Esophagus (tissue), 2 donors: ENCODE measurements around the gene AMBRA1. TPM values are rescaled to one million over a fixed set of nuclear protein-coding genes. Genes with fewer than 3 reads are reported as not detected.

Experiments
- H3K27ac ChIP-seq, 2 donors: one replicate each; pipeline ENCODE4 v1.5.1; 2013; ENCODE audit warnings: low read depth in 2 of 2, mild to moderate bottlenecking in 2 of 2, inconsistent platforms in 1 of 2, low read length in 1 of 2, moderate library complexity in 1 of 2
- H3K27me3 ChIP-seq, 2 donors: one replicate each; pipeline ENCODE4 v1.6.1; 2013; ENCODE audit warnings: low read length in 2 of 2, control low read depth in 1 of 2, mild to moderate bottlenecking in 1 of 2; ENCODE audit not compliant: insufficient read depth in 2 of 2, control insufficient read depth in 1 of 2
- H3K36me3 ChIP-seq, 2 donors: one replicate each; pipeline ENCODE4 v1.6.1; 2013; ENCODE audit warnings: low read length in 1 of 2; ENCODE audit not compliant: control insufficient read depth in 2 of 2, insufficient read depth in 2 of 2
- H3K4me1 ChIP-seq, 2 donors: one replicate each; pipeline ENCODE4 v1.6.1; 2013; ENCODE audit warnings: low read length in 1 of 2; ENCODE audit not compliant: control insufficient read depth in 2 of 2, insufficient read depth in 2 of 2
- H3K4me3 ChIP-seq, 2 donors: one replicate each; pipeline ENCODE4 v1.5.1; 2013; ENCODE audit warnings: low read length in 2 of 2, mild to moderate bottlenecking in 2 of 2, low read depth in 1 of 2, moderate library complexity in 1 of 2
- H3K9me3 ChIP-seq, 2 donors: one replicate each; pipeline ENCODE4 v1.6.1; 2013; ENCODE audit warnings: mild to moderate bottlenecking in 2 of 2, low read depth in 1 of 2, low read length in 1 of 2, moderate library complexity in 1 of 2; ENCODE audit not compliant: control insufficient read depth in 2 of 2, insufficient read depth in 1 of 2
- WGBS, 2 donors: extraction: QIAGEN DNeasy Blood & Tissue Kit; methylation state at CpG; one replicate each; pipeline ENCODE4 v1.1.7; 2013; 5-methylcytosine and 5-hydroxymethylcytosine counted together
- polyA plus RNA-seq, 2 donors: library from polyadenylated mRNA; stranded (reverse); fragments of 200-250 nt; gene quantifications; one replicate each; pipeline ENCODE4 v1.2.3, GENCODE V29; 2013
- donor health status: healthy with polysubstance abuse.
- donor health status: Bipolar disorder and iron deficiency.

AMBRA1 gene
- polyA plus RNA-seq, 2 donors = 9.0 to 11.2 TPM

DNA sequence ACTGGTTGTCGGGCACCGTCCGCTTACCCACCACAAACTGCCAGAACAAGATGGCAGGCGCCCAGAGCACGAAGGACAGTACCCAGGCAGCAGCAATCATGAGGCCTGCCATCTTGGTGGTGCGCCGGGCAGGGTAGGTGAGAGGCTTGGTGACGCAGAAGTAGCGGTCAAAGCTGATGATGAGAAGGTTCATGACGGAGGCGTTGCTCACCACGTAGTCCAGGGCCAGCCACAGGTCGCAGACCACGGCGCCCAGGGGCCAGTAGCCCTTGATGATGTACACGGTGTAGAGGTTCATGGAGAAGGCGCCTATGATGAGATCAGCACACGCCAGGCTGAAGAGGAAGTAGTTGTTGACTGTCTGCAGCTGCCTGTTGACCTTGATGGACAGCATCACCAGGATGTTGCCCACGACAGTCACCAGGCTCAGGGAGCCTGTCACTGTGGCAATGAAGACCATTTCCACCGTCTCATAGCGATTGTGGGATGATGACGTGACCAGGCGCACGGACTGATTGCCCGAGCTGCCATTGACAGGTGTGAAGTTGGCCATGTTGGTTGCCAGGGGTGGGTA, 207.7 kb downstream of the AMBRA1 start:
- peaks cover 4 to 5% of the 10 kb centered on the region in 2 donors for H3K27me3 ChIP-seq
- 95 to 96% methylated on average over 25 of the region's 25 CpGs for WGBS, 2 donors
- H3K36me3 ChIP-seq = no peaks in the 10 kb centered on the region
- H3K27ac ChIP-seq = no peak overlapping the region
- no peaks in the 10 kb centered on the region for H3K9me3 ChIP-seq
- H3K4me3 ChIP-seq = no peak overlapping the region
- peaks cover 7 to 22% of the 10 kb centered on the region in 2 donors for H3K4me1 ChIP-seq

DNA sequence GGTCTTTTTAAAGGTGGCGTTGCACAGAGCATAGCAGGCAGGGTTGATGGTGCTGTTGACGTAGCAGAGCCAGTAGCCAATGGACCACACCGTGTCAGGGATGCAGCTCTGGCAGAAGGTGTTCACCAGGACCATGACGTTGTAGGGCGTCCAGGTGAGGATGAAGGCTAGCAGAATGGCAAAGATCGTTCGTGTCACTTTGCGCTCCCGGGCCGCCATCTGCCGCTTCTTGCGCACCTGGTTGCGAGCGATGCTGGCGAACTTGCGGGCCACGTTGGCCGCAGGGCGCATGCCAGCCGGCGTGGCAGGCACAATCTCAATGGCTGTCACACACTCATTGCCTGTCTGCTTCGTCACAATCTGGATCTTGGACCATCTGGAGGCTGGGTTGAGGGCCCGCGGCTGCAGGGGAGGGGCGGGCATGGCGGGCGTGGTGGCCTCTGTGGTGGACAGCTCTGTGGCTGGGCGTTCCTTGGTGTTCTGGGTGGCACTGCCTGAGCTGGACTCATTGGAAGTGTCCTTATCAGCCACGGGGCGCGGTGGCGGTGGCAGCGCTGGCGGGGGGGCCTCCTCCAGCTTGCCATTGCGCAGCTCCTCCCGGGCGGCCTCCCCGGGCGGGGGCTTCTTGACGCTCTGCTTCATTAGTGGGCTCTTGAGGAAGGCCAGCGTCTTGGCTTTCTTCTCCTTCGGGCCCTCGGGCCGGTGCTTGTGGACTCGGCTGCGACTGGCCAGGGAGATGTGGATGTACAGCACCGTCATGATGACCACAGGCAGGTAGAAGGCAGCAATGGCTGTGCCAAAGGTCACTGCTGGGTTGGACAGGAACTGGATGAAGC, 208.4 kb downstream of the AMBRA1 start:
- Histone ChIP-seq H3K4me1 (peaks cover 7 to 18% of the 10 kb centered on the region in 2 donors), H3K36me3 (no peaks in the 10 kb centered on the region), H3K9me3 (no peaks in the 10 kb centered on the region), H3K4me3 (no peak overlapping the region), H3K27me3 (peaks cover 1 to 3% of the 10 kb centered on the region in 2 donors), H3K27ac (no peak overlapping the region)
- 96% methylated on average over 46 to 47 of the region's 47 CpGs for WGBS, 2 donors

- Histone ChIP-seq H3K4me3 (no peak overlapping the region), H3K4me1 (peaks cover 5 to 10% of the 10 kb centered on the region in 2 donors), H3K9me3 (no peaks in the 10 kb centered on the region), H3K36me3 (no peaks in the 10 kb centered on the region), H3K27me3 (no peaks in the 10 kb centered on the region), H3K27ac (no peak overlapping the region)
- 76 to 89% methylated on average over 12 of the region's 12 CpGs for WGBS, 2 donors
Observed at GRCh38 chr11:46383974-46384701, 209.7 kb downstream of the AMBRA1 start.

DNA sequence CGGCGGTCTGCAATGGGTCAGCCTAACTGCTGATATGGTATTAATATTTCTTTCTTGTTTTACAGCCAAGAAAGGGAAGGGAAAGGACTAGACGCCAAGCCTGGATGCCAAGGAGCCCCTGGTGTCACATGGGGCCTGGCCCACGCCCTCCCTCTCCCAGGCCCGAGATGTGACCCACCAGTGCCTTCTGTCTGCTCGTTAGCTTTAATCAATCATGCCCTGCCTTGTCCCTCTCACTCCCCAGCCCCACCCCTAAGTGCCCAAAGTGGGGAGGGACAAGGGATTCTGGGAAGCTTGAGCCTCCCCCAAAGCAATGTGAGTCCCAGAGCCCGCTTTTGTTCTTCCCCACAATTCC, 210.4 kb downstream of the AMBRA1 start:
- no peaks in the 10 kb centered on the region for H3K9me3 ChIP-seq
- WGBS, 2 donors = 82 to 84% methylated on average over 7 of the region's 7 CpGs
- H3K4me1 ChIP-seq = peaks cover 5 to 10% of the 10 kb centered on the region in 2 donors
- no peak overlapping the region for H3K4me3 ChIP-seq
- H3K27me3 ChIP-seq = no peaks in the 10 kb centered on the region
- no peak overlapping the region for H3K27ac ChIP-seq
- H3K36me3 ChIP-seq = no peaks in the 10 kb centered on the region

GRCh38 chr11:46382646-46383403, 211.0 kb downstream of the AMBRA1 start:
- H3K27ac ChIP-seq = no peak overlapping the region
- no peaks in the 10 kb centered on the region for H3K27me3 ChIP-seq
- WGBS, 2 donors = 47 to 50% methylated on average over 17 to 18 of the region's 18 CpGs
- no peaks in the 10 kb centered on the region for H3K9me3 ChIP-seq
- H3K4me1 ChIP-seq = peaks cover 5 to 10% of the 10 kb centered on the region in 2 donors
- H3K4me3 ChIP-seq = peak overlapping the region; percentile 52 to 53
- H3K36me3 ChIP-seq = peaks cover 0 to 3% of the 10 kb centered on the region in 2 donors

DNA sequence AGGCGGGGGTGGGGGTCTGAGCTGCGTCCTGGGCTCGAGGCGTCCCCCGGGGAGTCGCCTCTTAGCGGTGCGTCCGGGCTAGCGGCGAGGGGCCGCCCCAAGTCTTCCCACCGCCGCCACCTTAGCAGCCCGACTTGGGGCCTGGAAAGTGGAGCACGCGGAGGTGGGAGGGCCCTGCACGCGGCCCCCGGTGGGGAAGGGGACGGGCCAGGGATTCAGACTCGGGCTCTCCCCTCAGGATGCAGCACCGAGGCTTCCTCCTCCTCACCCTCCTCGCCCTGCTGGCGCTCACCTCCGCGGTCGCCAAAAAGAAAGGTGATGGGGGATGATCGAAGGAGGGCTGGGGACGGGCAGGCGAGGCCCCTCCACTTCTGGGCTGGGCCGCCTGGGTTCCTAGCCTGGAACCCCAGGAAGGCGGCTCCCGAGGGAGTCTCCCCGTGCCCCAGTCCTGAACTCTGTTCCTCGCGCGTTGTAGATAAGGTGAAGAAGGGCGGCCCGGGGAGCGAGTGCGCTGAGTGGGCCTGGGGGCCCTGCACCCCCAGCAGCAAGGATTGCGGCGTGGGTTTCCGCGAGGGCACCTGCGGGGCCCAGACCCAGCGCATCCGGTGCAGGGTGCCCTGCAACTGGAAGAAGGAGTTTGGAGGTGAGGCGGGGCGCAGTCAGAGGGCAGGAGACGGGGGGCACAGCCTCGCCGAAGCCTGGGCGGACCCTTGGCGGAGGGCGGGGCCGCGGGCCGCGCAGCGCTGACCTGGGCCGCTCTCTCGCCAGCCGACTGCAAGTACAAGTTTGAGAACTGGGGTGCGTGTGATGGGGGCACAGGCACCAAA, 211.8 kb downstream of the AMBRA1 start:
- no peaks in the 10 kb centered on the region for H3K27me3 ChIP-seq
- H3K27ac ChIP-seq = peak overlapping the region in 1 of 2 donors; percentile 38
- peak overlapping the region; percentile 52 to 53 for H3K4me3 ChIP-seq
- H3K9me3 ChIP-seq = no peaks in the 10 kb centered on the region
- peaks cover 5 to 10% of the 10 kb centered on the region in 2 donors for H3K4me1 ChIP-seq
- H3K36me3 ChIP-seq = peaks cover 0 to 9% of the 10 kb centered on the region in 2 donors
- WGBS, 2 donors = 1 to 2% methylated on average over 48 to 66 of the region's 66 CpGs

GRCh38 chr11:46381048-46381818, 212.6 kb downstream of the AMBRA1 start, which contains the start of gene MDK:
Gene MDK, plus strand, starts transcription at chr11:46381669. Its CDS starts 389 bp downstream, at chr11:46382058.
- H3K27ac ChIP-seq = peak within 1 kb of the TSS; percentile 47 to 65
- peak within 1 kb of the TSS; percentile 53 to 64 for H3K4me3 ChIP-seq
- 1 to 2% methylated on average over 67 to 94 of the region's 96 CpGs for WGBS, 2 donors
- H3K9me3 ChIP-seq = no peaks in the 10 kb centered on the region
- H3K36me3 ChIP-seq = peaks cover 0 to 16% of the 10 kb centered on the region in 2 donors
- no peaks in the 10 kb centered on the region for H3K27me3 ChIP-seq
- peaks cover 5 to 10% of the 10 kb centered on the region in 2 donors for H3K4me1 ChIP-seq

- Histone ChIP-seq H3K36me3 (peaks cover 0 to 23% of the 10 kb centered on the region in 2 donors), H3K4me1 (peaks cover 5 to 10% of the 10 kb centered on the region in 2 donors), H3K27me3 (no peaks in the 10 kb centered on the region), H3K4me3 (peak overlapping the region; percentile 53 to 64), H3K9me3 (no peaks in the 10 kb centered on the region), H3K27ac (peak overlapping the region; percentile 47 to 65)
- 1% methylated on average over 45 of the region's 45 CpGs for WGBS, 2 donors
Observed at GRCh38 chr11:46380340-46381047, 213.3 kb downstream of the AMBRA1 start.
